ENCODE data around the gene MGLL.

Gene MGLL

DNA sequence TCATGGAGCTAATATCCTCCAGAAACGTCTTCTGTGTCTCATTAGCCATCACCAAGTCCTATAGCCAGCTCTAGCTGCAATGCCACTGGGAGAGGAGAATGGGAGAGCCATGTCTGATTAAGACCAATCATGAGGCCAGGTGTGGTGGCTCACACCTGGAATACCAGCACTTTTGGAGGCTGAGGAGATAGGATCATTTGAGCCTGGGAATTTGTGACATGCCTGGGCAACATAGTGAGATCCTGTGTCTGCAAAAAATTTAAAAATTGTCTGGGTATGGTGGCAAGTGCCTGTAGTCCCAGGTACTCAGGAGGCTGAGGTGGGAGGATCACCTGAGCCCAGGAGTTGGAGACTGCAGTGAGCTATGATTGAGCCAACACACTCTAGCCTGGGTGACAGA is 13.1 kb downstream of the MGLL start:
- no peak for DNase-seq

DNA sequence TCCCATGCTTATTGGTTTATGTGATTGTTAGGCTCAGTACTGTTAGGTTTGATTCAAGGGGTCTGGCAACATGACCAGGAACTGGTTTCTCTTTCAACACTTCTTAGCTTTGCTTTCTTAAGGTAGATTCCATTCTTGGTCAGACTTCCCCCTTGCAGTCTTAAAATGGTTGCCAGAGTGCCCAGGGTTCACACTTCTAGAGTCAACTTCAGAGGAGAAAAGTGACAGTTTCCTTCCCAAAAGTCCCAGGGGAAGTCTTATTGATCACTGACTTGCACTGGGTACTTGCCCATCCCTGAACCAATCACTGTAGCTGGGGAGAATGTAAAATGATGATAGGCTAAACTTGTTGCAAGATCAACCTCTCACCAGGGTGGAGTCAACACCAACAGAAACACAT is 14.1 kb downstream of the MGLL start:
- no peak for DNase-seq

DNA sequence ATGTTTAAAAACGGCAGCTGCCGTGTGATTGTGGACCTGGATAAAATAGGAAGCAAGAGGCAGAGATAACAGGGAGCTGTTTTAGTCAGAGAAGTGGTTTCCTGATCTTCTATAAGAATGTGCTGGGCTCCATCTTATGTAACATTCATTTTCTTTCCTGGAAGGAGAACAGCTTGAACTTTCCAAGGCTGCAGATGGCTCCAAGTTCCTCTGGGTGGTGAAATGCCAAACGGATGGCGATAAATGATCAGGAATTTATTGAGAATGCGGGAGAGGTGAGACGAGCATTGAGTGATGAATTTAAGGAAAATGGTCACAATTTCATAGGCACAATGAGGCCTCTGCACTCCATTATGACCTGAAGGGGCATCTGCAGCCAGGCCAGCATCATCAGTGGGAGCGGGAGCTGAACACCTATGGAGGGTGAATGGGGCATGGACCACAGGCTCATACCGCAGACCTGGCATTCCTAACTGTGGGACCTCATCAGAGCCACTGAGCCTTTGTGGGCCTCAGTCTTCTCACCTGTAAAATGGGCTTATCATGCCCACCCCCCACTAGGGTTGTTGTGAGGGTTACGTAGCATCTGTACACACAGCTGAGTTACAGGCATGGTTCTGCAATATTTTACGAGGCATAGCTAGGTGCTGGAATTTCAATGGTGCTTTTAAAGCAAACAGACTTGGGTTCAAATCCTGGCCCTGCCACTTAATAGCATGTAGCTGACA is 17.1 kb downstream of the MGLL start:
- DNase-seq = no peak

DNA sequence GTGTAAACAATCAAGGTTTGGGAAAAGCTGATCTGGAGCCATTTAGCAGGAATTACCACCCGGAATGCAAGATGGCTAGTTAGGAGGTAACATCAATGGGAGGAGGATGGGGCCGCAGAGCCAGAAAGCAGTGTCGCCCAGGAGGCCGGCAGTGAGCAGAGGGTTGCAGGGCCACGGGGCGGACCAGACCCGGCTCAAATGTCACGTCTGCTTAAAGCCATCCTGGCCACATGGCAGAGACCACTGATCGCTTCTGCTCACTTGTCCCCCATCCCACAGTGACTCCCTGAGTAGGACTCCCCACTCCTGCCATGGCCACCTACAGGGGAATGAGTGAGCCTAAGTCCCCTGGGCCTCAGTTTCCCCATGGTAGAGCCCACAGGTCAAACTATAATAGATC is 18.2 kb downstream of the MGLL start:
- DNase-seq = no peak

DNA sequence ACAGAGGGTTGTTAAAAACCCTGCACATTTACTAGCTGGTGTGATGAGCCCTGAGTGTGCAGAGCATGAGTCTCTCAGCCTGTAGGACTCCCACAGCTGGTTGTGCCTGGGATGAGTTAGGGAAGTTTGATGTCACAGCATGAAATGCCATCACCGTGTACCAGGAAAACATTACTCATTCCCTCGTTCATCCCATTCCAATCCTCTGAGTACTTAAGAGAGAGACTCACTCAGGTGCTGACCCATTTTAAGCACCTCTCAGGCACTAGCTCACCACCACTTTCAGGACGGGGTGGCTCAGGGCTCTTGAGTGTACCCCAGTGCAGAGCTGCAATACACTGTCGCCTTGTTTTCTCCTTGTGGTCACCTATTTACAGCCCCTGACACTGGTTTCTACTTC is 18.7 kb downstream of the MGLL start:
- no peak for DNase-seq

DNA sequence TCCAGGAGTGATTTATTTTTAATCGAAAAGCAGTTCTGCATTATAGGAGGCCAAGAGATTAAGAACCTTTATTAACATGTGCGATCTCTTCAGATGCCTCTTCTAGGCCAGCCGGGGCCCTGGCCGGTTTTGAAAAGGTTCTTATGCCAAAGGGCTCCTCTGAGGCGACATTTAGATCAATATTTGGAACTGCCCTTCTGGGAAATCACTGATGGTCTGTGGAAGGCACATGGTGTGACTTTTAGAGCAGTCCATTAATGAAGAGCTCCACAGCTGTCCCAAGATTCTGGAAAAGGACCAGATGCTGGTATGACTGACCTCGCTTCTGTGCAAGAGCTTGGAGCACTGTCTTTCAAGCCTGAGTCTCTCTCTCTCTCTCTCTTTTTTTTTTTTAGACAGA is 19.7 kb downstream of the MGLL start:
- DNase-seq = no peak

DNA sequence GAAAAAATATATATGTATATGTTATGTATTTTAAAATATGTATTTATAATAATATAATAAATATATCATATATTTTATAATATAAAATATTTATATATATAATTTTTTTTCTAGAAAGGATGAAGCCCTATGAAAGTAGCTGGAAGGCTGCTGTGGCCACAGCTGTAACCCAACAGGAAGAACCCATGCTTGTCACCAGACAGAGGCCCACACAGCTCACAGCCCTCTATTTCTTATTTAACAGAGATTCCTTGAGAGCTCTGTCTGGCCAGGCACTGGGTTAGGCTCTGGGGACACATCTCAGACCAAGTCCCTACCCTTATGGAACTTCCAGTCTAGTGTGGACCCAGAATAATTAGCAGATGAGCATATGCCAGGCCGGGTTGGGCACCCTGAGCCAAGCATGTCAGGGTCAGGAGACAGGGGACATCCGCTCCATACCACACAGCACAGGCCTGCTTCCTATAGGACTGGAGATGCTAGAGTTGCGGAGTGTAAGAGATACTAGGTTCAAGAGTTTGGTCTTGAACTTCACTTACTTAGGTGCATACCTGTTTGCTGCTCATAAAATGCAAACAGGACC is 20.5 kb downstream of the MGLL start:
- DNase-seq = no peak

DNA sequence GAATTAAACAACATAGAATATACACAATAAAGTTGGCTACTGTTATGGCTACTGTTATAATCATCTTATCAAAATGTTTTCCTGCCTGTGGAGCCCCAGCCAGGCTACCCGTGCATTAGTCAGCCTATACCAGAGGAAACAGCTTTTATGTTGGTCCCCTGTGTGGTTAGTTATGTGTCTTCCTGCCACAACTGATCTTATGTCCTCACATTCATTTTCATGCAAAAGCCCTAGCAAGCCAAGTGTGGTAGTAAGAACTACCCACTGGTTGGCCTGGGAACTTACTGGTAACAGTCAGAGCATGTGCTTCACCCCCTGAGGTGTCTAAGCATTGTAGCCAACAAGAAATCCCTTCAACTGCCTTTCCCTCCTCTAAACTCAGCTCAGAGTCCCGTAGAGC is 21.8 kb downstream of the MGLL start:
- DNase-seq = peak; percentile 88

DNA sequence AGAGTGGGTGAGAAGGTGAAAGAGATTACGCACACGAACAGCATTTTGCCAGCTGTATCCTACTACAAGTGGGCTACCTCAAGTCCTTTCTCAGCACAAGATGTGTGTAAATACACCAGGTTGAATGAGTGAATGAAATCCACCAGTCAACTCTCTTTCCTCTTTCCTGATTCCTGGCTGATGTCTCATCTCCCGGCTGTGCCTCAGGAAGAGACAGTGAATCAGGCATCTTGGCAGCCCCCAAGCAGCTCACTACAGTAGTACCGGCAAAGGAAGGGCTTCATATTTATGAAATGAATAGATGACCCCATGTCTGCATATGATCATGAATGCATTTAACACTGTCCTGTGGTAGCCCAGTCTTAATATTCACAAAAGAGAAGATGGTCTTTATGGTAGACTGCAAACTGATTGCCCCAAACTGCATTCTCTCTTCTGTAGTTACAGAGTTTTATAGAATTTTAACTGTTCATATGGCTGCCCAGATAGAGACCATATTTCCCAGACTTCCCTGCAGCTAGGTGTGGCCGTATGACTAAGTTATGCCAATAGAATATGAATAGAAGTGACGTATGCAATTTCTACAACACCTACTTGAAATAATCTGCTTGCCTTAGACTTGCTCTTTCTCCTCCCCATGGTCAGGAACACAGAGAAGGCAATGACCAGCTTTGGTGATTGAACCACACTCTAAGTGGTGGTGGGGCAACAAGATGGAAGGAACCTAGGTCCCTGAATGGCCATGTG is 22.7 kb downstream of the MGLL start:
- DNase-seq = no peak

DNA sequence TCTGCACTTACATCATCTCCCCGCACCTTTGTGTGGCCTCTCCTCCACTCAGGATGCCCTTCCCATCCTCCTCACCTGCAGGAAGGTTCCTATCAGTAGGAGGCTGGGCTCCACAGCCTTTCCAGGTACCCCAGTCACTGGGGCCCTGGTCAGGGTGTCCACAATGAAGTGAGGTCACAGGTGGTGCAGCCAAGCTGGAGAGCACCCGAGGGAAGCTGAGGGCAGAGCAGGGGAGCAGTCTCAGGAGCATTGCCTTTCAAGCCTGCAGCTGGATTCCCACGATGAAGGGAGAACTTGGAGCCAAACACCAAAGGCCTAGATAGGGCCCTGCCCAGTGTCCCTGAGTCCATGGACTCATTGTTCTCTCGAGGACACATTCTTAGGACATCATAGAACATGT is 23.6 kb downstream of the MGLL start:
- DNase-seq = no peak

DNA sequence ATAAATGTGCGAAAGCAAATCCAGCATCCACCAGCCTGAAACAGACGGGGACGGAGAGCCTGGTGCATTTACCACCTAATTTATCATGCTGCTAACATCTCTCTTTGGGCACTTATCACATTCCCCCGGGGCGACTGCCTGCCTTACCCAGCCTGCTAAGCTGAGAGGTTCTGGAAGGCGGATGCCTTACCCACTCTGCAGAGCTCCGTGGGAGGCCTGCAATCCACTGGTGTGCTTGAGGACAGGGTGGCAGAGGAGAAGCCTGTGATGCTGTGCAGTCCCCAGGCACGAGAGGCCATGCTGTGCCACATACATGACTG is 25.5 kb downstream of the MGLL start:
- DNase-seq = no peak

DNA sequence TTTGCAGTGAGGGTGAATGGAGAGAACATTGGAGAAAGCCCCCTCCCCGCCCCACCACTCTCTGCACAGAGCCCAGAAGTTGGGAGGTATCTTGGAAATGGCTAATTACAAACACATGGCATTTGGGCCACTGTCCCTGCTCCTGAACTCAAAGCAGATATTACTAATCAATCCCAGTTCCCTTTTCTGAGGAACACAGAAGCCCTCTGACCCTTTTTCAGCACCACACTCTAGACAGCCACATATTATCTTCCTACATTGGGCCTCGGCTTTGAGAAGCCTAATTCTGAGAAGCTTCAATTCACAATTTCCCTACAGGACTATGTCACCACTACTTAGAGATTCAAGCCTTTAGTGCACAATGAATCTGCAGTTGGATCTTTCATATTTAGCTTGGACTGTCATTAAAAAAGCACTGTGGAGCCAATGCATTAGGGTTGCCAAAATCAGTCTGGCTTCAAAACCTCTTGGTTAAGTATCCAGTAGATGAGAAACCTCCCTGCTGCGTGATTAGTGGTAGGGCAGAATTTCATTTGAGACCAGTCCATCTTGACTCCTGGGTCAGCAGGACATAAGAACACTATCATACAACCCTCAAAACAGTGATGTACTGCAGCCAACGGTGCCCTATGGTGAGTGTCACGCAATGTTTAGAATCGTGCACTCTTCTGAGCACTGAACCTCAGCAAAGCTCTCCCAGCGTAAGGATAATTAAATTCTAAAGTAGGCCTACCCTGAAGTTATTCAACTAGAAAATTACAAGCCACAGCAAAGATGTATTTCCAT is 26.1 kb downstream of the MGLL start:
- DNase-seq = peak; percentile 59

DNA sequence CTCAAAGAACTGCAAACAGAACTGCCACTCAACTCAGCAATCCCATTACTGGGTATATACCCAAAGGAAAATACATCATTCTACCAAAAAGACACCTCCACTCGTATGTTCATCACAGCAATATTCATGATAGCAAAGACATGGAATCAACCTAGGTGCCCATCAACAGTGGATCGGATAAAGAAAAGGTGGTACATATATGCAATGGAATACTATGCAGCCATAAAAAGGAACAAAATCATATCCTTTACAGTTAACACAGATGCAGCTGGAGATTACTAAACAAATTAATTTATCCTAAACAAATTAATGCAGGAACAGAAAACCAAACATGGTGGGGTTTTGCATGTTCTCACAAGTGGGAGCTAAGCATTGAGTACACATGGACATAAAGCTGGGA is 27.3 kb downstream of the MGLL start:
- DNase-seq = no peak

DNA sequence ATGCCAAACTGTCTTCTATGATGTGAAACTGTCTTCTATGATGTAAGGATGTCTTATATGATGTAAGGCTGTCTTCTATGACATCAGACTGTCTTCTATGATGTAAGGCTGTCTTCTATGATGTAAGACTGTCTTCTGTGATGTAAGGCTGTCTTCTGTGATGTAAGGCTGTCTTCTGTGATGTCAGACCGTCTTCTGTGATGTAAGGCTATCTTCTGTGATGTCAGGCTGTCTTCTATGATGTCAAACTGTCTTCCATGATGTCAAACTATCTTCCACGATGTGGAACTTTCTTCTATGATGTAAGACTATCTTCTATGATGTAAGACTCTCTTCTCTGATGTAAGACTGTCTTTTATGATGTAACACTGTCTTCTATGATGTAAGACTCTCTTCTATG is 27.9 kb downstream of the MGLL start:
- no peak for DNase-seq

DNA sequence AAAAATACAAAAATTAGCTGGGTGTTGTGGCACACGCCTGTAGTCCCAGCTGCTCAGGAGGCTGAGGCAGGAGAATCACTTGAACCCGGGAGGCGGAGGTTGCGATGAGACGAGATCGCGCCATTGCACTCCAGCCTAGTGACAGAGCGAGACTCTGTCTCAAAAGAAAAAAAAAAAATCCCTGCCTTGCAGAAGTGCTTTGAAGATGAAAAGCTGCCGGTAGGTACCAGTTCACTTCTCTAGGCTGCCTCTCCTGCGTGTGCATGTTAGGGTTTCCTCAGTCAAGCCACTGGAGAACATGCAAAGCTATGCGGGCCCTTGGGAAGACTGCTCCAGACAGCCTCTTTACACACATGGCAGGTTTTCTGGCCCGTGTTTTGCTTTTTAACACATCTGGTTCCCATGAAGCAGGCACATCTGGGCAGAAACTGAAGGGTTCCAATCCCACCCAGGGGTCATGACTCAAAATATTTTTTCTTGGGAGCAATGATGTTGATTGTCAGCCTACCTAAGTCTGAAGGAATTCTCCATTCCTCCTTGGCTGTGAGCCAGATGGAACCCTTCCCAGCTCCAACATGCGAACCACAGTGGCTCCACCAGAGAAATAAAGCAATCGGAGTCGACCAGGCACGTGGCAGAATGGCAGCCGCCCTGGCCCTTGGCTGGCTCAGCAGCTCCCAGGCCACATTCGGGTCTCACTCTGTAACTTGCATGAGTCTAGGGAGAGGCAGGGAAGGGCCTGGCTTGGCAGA is 29.6 kb downstream of the MGLL start:
- no peak for DNase-seq

DNA sequence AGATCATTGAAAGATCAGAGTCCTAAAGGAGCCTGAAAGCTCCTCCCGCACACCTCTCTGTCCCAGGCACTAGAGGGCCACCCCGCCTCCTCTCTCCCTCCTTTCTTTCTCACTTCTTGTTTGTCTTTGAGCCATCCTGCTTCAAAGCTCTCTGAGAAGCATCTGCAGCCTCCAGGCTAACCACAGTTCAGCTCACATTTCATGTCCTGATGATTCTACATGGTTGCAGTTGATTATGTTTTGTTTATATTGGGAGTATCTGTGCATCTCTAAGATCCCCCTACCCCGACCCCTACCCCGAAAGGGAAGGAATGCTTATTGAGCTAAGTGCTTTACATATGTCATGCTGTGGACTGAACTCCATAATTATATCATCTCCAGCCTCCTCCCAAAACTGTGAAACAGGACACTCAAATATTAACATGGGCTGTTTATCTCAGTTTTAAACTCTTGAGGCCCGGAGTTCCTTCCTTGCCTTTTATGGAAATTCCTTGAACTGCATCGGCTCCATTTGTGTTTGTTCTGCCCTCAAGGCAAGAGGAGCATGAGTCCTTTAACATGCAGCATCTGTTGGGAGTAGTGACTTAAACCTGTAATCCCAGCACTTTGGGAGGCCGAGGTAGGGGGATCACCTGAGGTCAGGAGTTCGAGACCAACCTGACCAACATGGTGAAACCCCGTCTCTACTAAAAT is 30.9 kb downstream of the MGLL start:
- DNase-seq = peak; percentile 80

DNA sequence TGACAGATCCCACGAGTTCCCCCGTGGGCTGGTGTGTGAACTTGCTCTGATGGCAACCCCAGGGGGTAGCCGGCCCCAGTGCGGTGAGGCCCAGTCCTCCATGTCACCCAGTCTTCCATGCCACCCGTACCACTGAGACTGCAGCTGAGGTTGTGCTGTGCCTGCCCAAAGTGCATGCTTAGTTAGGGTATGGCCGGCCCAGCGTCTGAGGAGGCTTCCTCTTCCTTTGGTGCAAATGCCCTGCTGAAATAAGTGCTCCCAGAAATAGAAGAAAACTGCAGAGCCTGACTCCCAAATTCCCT is 31.5 kb downstream of the MGLL start:
- DNase-seq = no peak

DNA sequence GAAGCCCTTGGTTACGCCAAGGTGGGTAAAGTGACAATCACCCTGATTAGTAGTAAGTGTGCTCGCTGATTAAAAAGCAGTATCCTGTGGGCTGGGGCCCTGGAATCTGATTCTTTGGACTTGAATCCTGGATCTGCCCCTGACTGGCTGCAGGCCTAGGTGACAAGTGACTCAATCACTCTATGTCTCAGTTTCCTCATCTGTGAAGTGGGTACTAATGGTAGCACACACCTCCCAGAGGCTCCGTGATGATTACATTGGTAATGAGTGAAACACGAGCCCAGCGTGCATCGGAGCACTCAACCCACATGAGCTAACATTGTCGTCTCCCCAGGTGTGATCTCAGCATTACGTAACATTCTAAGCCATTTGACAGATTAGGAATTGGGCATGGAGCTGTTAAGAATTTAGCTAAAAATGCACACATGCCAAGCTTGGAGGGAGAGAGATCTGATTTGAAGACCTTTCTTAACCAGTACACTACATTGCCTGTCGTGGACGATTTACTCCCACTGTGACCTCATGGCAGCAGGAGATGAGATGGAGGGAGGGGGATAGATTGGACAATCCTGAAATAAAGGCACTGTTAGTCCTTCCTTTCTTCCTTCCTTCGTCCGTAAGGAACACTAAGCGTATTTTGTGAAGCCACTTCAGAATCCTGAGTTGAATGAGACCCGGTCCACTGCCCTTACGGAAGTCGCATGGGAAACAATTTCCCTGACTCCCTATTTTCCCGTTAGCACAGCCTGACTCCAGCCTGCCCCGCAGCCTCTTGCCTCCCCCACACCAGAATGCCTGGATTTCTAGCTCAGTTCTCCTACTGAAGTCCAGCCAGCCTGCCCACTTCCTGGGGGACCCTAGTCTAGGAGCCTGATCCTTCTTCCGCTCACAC is 32.1 kb downstream of the MGLL start:
- DNase-seq = no peak

DNA sequence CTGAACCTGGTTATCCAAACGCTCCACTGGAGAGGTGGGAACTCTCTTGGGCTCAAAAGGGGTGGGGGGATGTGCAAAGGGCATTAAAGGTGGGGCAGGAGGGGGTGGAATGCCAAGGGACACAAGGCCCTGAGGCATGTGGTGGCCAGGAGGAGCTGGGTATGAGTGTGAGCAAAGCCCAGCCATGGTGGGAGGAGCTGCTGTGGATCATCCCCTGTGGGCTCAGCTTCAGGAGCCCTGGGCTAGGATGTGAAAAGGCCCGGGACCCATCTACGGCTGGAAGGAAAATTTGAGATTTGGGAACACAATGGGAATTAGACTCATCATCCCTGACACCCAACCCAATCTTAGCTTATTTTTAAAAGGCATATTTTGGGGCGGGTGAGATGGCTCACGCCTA is 33.3 kb downstream of the MGLL start:
- no peak for DNase-seq

DNA sequence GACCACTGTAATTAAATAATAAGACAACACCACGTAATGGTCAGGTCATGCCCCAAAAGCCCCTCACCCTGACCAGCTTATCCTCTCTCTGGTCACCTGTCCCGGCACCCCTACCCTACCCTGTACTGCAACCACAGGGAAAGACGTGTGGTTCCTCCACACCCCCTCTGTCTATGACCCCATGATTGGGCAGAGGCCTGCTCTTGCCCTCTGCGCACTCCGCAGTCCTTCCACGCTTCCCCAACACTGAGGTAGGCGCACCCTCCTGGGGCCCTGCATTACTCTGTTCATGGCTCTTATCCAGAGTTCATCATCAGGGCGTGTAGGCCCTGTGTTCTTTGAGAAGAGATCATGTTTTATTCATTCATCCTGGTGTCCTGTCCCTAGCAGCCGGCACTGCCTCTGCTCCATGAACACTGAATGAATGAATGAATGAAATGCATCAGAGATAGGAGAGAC is 33.8 kb downstream of the MGLL start:
- DNase-seq = no peak

DNA sequence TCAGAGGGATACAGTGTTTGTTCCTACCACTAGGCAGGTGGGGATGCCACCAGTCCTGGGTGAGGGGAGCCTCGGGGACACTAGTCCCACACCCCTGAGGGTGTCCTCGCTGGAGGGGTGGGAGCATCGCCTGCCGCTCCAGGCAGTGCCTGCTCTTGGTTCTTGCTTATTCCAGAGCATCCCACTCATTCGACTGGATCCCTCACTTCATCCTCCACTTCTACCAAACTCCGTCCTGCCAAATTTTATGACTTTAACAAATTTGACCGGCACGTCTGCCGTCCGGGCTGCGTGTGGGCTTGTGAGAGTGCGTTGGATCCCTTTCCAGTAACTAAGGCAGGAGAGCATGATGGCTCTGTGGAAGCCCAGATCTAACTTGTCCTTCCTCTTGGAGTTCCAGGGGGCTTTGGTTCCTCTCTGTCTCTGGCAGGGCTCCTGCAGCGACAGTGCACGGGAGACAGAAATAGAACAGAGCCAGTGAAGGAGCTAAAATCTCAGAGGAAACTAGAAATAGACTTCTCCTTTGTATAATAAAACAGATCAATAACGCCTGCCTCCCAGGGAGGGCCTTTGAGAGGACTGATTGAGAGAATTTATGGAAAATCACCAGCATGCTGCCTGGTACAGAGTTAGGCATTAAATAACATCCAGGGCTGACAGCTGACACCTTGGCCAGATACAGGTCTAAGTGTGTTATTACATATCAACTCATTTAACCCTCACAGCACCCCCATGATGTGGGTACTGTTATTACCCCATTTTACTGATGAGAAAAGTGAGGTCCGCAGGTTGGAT is 34.5 kb downstream of the MGLL start:
- DNase-seq = no peak
